GM18868 (cell line): Measurements from ENCODE around the gene LIMK1.

ENCODE experiments used
- ATAC-seq: cut with Tn5 transposase; IDR thresholded peaks from one replicate; pipeline ENCODE4 v1.9.1; 2021; ENCODE audit warnings: mild to moderate bottlenecking, moderate library complexity; ENCODE audit not compliant: unreplicated experiment

LIMK1 gene

GRCh38 chr7:74053589-74054186, 29.9 kb upstream of the LIMK1 start:
- no peak for ATAC-seq

GRCh38 chr7:74056096-74056915, 27.3 kb upstream of the LIMK1 start:
- ATAC-seq: no peak

- ATAC-seq: no peak
Observed at GRCh38 chr7:74057216-74057925, 26.2 kb upstream of the LIMK1 start.

- no peak for ATAC-seq
Observed at GRCh38 chr7:74057987-74058386, 25.6 kb upstream of the LIMK1 start.

- no peak for ATAC-seq
Observed at GRCh38 chr7:74058486-74058885, 25.1 kb upstream of the LIMK1 start.

GRCh38 chr7:74059037-74059436, 24.6 kb upstream of the LIMK1 start:
- no peak for ATAC-seq

- no peak for ATAC-seq
Observed at GRCh38 chr7:74059681-74060588, 23.7 kb upstream of the LIMK1 start.

GRCh38 chr7:74061840-74062539, 21.6 kb upstream of the LIMK1 start:
- no peak for ATAC-seq

- no peak for ATAC-seq
Observed at GRCh38 chr7:74063223-74063641, 20.4 kb upstream of the LIMK1 start.

GRCh38 chr7:74063646-74064045, 20.0 kb upstream of the LIMK1 start:
- no peak for ATAC-seq

GRCh38 chr7:74064696-74065095, 18.9 kb upstream of the LIMK1 start:
- ATAC-seq: no peak

GRCh38 chr7:74066626-74067025, 17.0 kb upstream of the LIMK1 start:
- no peak for ATAC-seq

GRCh38 chr7:74068378-74069085, 15.1 kb upstream of the LIMK1 start:
- no peak for ATAC-seq

GRCh38 chr7:74069086-74069541, 14.5 kb upstream of the LIMK1 start:
- ATAC-seq: no peak

GRCh38 chr7:74069790-74070618, 13.6 kb upstream of the LIMK1 start:
- ATAC-seq: no peak

- ATAC-seq: no peak
Observed at GRCh38 chr7:74070619-74070921, 13.0 kb upstream of the LIMK1 start.

- no peak for ATAC-seq
Observed at GRCh38 chr7:74071121-74071520, 12.5 kb upstream of the LIMK1 start.

- no peak for ATAC-seq
Observed at GRCh38 chr7:74074770-74075169, 8.8 kb upstream of the LIMK1 start.

- no peak for ATAC-seq
Observed at GRCh38 chr7:74078461-74078860, 5.1 kb upstream of the LIMK1 start.
